HepG2 (cell line): ENCODE results near the gene MEIG1. TPM values are rescaled to one million over a fixed set of nuclear protein-coding genes. Genes with fewer than 3 reads are reported as not detected.

ENCODE experiments used
- CC2D1A ChIP-seq: sonication (generic); formaldehyde crosslinking; IDR thresholded peaks from 2 replicates; pipeline ENCODE4 v1.8.1; 2023; ENCODE audit warnings: mild to moderate bottlenecking, missing genetic modification reagents
- FOXM1 ChIP-seq: sonication (generic); formaldehyde crosslinking; IDR thresholded peaks from 2 replicates; pipeline ENCODE4 v1.5.0; 2020; ENCODE audit warnings: missing genetic modification reagents
- GATAD1 ChIP-seq: IDR thresholded peaks from 2 replicates; pipeline ENCODE4 v1.6.1; 2016; ENCODE audit warnings: missing genetic modification reagents, missing compliant biosample characterization
- GTF2F1 ChIP-seq: fragments of 150-350 bp; IDR thresholded peaks from 2 replicates; pipeline ENCODE4 v1.6.1; 2014; ENCODE audit warnings: low read length
- HDAC1 ChIP-seq: sonication (generic); formaldehyde crosslinking; IDR thresholded peaks from 2 replicates; pipeline ENCODE4 v1.5.1; 2020; ENCODE audit warnings: mild to moderate bottlenecking, missing genetic modification reagents
- MAF1 ChIP-seq: sonication (generic); formaldehyde crosslinking; IDR thresholded peaks from 2 replicates; pipeline ENCODE4 v1.5.0; 2020; ENCODE audit warnings: missing genetic modification reagents, borderline replicate concordance
- NR2F2 ChIP-seq: IDR thresholded peaks from 2 replicates; pipeline ENCODE4 v1.6.1; 2012; ENCODE audit warnings: low read depth, inconsistent platforms, borderline replicate concordance
- PHF20 ChIP-seq: sonication (generic); formaldehyde crosslinking; IDR thresholded peaks from 2 replicates; pipeline ENCODE4 v1.5.0; 2020; ENCODE audit warnings: mild to moderate bottlenecking, missing genetic modification reagents
- PLRG1 ChIP-seq: fragments of 450-650 bp; conservative IDR thresholded peaks from 2 replicates; pipeline ENCODE4 v1.6.1; 2016
- SIN3B ChIP-seq: fragments of 150-350 bp; IDR thresholded peaks from 2 replicates; pipeline ENCODE4 v1.6.1; 2014; ENCODE audit warnings: low read length
- SNAPC4 ChIP-seq: sonication (generic); formaldehyde crosslinking; IDR thresholded peaks from 2 replicates; pipeline ENCODE4 v1.4.0; 2020; ENCODE audit warnings: mild to moderate bottlenecking, missing genetic modification reagents
- SOX5 ChIP-seq: IDR thresholded peaks from 2 replicates; pipeline ENCODE4 v1.6.1; 2016; ENCODE audit warnings: borderline replicate concordance
- THAP7 ChIP-seq: sonication (generic); formaldehyde crosslinking; IDR thresholded peaks from 2 replicates; pipeline ENCODE4 v1.8.1; 2023; ENCODE audit warnings: mild to moderate bottlenecking, missing genetic modification reagents
- TRAFD1 ChIP-seq: sonication (generic); formaldehyde crosslinking; IDR thresholded peaks from 2 replicates; pipeline ENCODE4 v1.5.1; 2020; ENCODE audit warnings: missing genetic modification reagents, mild to moderate bottlenecking, borderline replicate concordance
- ZMAT5 ChIP-seq: sonication (generic); formaldehyde crosslinking; IDR thresholded peaks from 2 replicates; pipeline ENCODE4 v1.5.0; 2020; ENCODE audit warnings: mild to moderate bottlenecking, low read depth, missing genetic modification reagents, borderline replicate concordance
- ZNF572 ChIP-seq: sonication (generic); formaldehyde crosslinking; IDR thresholded peaks from 2 replicates; pipeline ENCODE4 v1.5.1; 2020; ENCODE audit warnings: mild to moderate bottlenecking, missing genetic modification reagents
- ZNF703 ChIP-seq: sonication (generic); formaldehyde crosslinking; IDR thresholded peaks from 2 replicates; pipeline ENCODE4 v1.5.1; 2020; ENCODE audit warnings: missing genetic modification reagents, mild to moderate bottlenecking, moderate library complexity, borderline replicate concordance
- ZNF775 ChIP-seq: sonication (generic); formaldehyde crosslinking; IDR thresholded peaks from 2 replicates; pipeline ENCODE4 v1.4.0; 2020; ENCODE audit warnings: missing genetic modification reagents, mild to moderate bottlenecking, moderate library complexity, borderline replicate concordance
- ZSCAN12 ChIP-seq: sonication (generic); formaldehyde crosslinking; IDR thresholded peaks from 2 replicates; pipeline ENCODE4 v1.9.0; 2021; ENCODE audit warnings: mild to moderate bottlenecking, missing genetic modification reagents
- polyA plus RNA-seq, 8 experiments: library from polyadenylated mRNA; depleted of rRNA in 3 of 8; stranded (reverse) in 7 of 8; unstranded in 1 of 8; fragments of >200 nt; fragmentation: Illumina TruSeq in 4 of 8; extraction: Trizol in 4 of 8; gene quantifications; 2 replicates each; pipeline versions ENCODE4 v1.2.1 to v1.2.3, GENCODE V29; 2011 to 2016; ENCODE audit warnings: low read depth in 4 of 8, missing spikeins in 1 of 8, mixed read lengths in 1 of 8; ENCODE audit not compliant: insufficient read depth in 1 of 8
- total RNA-seq, 5 experiments: library from RNA; depleted of rRNA; stranded (reverse); fragments of >200 nt; fragmentation: Illumina TruSeq; extraction: Trizol; gene quantifications; 2 replicates each; pipeline ENCODE4 v1.2.3, GENCODE V29; 2016; ENCODE audit warnings: low read depth in 1 of 5
- TF ChIP-seq, protein P1 (sequence below): sonication (generic); formaldehyde crosslinking; IDR thresholded peaks from 2 replicates; pipeline ENCODE4 v1.5.0; 2020; ENCODE audit warnings: mild to moderate bottlenecking, missing genetic modification reagents

The MEIG1 gene
- total and polyA plus RNA-seq, 2 of the 13 experiments (the other 11 are each of a cell fraction or from before 2014, with no cell fraction given): not detected

DNA sequence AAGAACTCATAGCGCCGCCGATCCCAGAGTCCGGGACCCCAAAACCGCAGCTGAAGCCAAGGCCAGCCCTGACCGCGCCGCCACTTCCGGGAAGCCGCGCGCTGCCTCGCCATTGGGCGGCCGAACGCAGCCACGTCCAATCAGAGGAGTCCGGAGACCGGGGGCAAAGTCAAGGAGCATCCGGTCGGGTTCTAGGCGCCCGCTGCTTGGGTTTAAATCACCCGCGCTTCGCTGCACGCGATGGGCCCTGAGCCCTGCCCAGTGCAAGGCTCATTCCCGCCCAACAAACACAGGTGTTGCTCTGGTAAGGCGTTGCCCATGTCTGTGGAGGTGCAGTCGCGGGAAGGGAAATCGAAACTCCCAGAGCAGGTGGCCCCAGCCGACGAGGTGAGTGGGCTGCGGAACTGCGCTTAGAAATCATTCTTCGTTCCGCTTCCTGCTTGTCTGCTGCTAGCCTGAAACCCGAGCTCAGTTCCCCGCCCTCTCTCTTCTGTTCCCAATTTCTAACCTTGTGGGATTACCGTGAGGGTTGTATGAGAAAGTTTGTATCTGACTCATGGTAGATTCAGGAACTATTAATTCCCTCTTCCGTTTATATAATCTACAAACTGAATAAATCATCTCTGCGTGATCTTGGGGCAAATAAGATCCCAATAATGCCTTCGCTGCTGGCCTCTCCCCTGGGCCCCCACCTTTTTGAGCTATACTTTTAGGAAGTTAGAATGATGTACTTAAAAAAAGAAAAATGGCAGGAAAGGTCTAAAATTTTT lies 5.0 kb upstream of the MEIG1 start, which contains the start of gene DCLRE1C (continued):
- TF ChIP-seq, protein P1, sequence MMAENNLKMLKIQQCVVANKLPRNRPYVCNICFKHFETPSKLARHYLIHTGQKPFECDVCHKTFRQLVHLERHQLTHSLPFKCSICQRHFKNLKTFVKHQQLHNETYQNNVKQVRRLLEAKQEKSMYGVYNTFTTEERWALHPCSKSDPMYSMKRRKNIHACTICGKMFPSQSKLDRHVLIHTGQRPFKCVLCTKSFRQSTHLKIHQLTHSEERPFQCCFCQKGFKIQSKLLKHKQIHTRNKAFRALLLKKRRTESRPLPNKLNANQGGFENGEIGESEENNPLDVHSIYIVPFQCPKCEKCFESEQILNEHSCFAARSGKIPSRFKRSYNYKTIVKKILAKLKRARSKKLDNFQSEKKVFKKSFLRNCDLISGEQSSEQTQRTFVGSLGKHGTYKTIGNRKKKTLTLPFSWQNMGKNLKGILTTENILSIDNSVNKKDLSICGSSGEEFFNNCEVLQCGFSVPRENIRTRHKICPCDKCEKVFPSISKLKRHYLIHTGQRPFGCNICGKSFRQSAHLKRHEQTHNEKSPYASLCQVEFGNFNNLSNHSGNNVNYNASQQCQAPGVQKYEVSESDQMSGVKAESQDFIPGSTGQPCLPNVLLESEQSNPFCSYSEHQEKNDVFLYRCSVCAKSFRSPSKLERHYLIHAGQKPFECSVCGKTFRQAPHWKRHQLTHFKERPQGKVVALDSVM (CRISPR knock-in tag): peak; percentile 54; the same call in 1 of the 2 replicates
- TF ChIP-seq SOX5 (no peak), THAP7 (CRISPR knock-in tag) (peak; percentile 97), HDAC1 (CRISPR knock-in tag) (peak; percentile 90), ZMAT5 (no peak), CC2D1A (CRISPR knock-in tag) (peak; percentile 99; the same call in 1 of the 2 replicates), FOXM1 (CRISPR knock-in tag) (peak; percentile 88; the same call in 1 of the 2 replicates), ZNF775 (CRISPR knock-in tag) (0 out of 2 replicates have a peak, but pooled peaks have one; percentile 48), ZNF572 (CRISPR knock-in tag) (no peak), PHF20 (peak; percentile 91), NR2F2 (peak; percentile 36; the same call in 1 of the 2 replicates), GATAD1 (CRISPR knock-in tag) (peak; percentile 87), MAF1 (no peak), PLRG1 (no peak), SNAPC4 (CRISPR knock-in tag) (no peak; the same call in 1 of the 2 replicates), TRAFD1 (no peak; the same call in 1 of the 2 replicates), SIN3B (peak; percentile 53; the same call in 1 of the 2 replicates), ZSCAN12 (CRISPR knock-in tag) (peak; percentile 48; the same call in 1 of the 2 replicates), ZNF703 (CRISPR knock-in tag) (no peak; the same call in none of the 2 replicates), GTF2F1 (no peak)
